Bone marrow (tissue), 2 donors: ENCODE results near the gene PDLIM5.
"Not testable (repeated sequence)": the region's sequence is repeated elsewhere in the genome, so short reads cannot be mapped to it uniquely, and the experiment has no call there.

Experiments
- DNase-seq, 2 donors: peaks; one replicate each; lab custom pipeline; 2025; lab: John Stamatoyannopoulos, UW

The PDLIM5 gene

GRCh38 chr4:94495408-94495807, 43.7 kb downstream of the PDLIM5 start:
- DNase-seq, result no peak

GRCh38 chr4:94497690-94498089, 45.9 kb downstream of the PDLIM5 start:
- no peak for DNase-seq

GRCh38 chr4:94498502-94498901, 46.8 kb downstream of the PDLIM5 start:
- DNase-seq, result no peak

GRCh38 chr4:94500685-94501084, 48.9 kb downstream of the PDLIM5 start:
- DNase-seq, result no peak

GRCh38 chr4:94504545-94504944, 52.8 kb downstream of the PDLIM5 start:
- no peak for DNase-seq

- DNase-seq, result no peak
These were observed 55.1 kb downstream of the PDLIM5 start for GRCh38 chr4:94506822-94507221.

- no peak for DNase-seq
These were observed 55.5 kb downstream of the PDLIM5 start for GRCh38 chr4:94507281-94507680.

- no peak for DNase-seq
These were observed 56.0 kb downstream of the PDLIM5 start for GRCh38 chr4:94507708-94508107.

GRCh38 chr4:94508296-94508695, 56.6 kb downstream of the PDLIM5 start:
- no peak for DNase-seq

GRCh38 chr4:94508806-94509205, 57.1 kb downstream of the PDLIM5 start:
- no peak for DNase-seq

GRCh38 chr4:94511591-94511990, 59.8 kb downstream of the PDLIM5 start:
- no peak for DNase-seq

GRCh38 chr4:94513532-94513931, 61.8 kb downstream of the PDLIM5 start:
- not testable (repeated sequence) for DNase-seq

- no peak for DNase-seq
These were observed 63.6 kb downstream of the PDLIM5 start for GRCh38 chr4:94515365-94515764.

GRCh38 chr4:94516067-94516466, 64.3 kb downstream of the PDLIM5 start:
- DNase-seq, result no peak

GRCh38 chr4:94516999-94517398, 65.3 kb downstream of the PDLIM5 start:
- no peak for DNase-seq

GRCh38 chr4:94517492-94517891, 65.8 kb downstream of the PDLIM5 start:
- no peak for DNase-seq

GRCh38 chr4:94519019-94519418, 67.3 kb downstream of the PDLIM5 start:
- no peak for DNase-seq

- DNase-seq, result peak in 1 of 2 donors; percentile 60
These were observed 68.4 kb downstream of the PDLIM5 start for GRCh38 chr4:94519925-94520789.

GRCh38 chr4:94523033-94523580, 71.4 kb downstream of the PDLIM5 start:
- no peak for DNase-seq

- DNase-seq, result no peak
These were observed 71.9 kb downstream of the PDLIM5 start for GRCh38 chr4:94523617-94524016.

- no peak for DNase-seq
These were observed 74.4 kb downstream of the PDLIM5 start for GRCh38 chr4:94525993-94526728.

GRCh38 chr4:94527556-94528233, 76.0 kb downstream of the PDLIM5 start:
- DNase-seq, result no peak
